Measurements from ENCODE around the gene NXNL2.

DNA sequence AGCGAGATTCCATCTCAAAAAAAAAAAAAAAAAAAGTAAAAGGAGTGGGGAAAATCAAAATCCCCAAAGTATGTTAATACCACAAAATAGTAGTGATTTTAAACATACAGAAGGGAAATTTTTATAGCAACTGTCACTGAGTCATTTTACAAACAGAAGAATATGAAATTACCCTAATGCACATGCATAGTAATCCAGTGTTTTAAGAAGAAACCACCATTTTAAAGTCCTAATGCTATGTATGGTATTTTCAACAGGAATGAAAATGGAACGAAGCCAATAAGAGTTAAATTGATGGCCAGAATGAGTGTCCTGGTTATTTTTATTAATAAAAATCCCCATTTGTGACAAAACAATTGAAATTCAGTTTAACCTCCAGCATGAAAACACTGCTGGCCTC lies 26.7 kb upstream of the NXNL2 start:
- TF ChIP-seq CTCF (IDR thresholded peaks at IDR 0.05; ENCODE audit: insufficient read depth, low read length, poor library complexity, severe bottlenecking), result no peak
- no peak for TF ChIP-seq EZH2phosphoT487 (conservative IDR thresholded peaks at IDR 0.05; ENCODE audit: low read length)
